Muscle layer of colon (tissue), 2 donors: ENCODE measurements around the gene CELA2A.

Source experiments
- H3K27ac ChIP-seq: one replicate; pipeline ENCODE4 v1.7.0; 2013; ENCODE audit warnings: low read depth, mild to moderate bottlenecking, low read length, moderate library complexity
- H3K27me3 ChIP-seq, 2 donors: one replicate each; pipeline ENCODE4 v1.7.0; 2013; ENCODE audit warnings: low read length in 2 of 2, mild to moderate bottlenecking in 2 of 2; ENCODE audit not compliant: insufficient read depth in 2 of 2, control insufficient read depth in 1 of 2
- H3K36me3 ChIP-seq: one replicate; pipeline ENCODE4 v1.7.0; 2013; ENCODE audit warnings: mild to moderate bottlenecking, low read length; ENCODE audit not compliant: insufficient read depth
- H3K4me1 ChIP-seq: one replicate; pipeline ENCODE4 v1.7.0; 2013; ENCODE audit warnings: mild to moderate bottlenecking, low read length; ENCODE audit not compliant: insufficient read depth
- H3K4me3 ChIP-seq, 2 donors: one replicate each; pipeline ENCODE4 v1.7.0; 2013; ENCODE audit warnings: low read length in 2 of 2, low read depth in 1 of 2, mild to moderate bottlenecking in 1 of 2, moderate library complexity in 1 of 2
- H3K9ac ChIP-seq: one replicate; pipeline ENCODE4 v1.7.0; 2013; ENCODE audit warnings: low read length
- H3K9me3 ChIP-seq: one replicate; pipeline ENCODE4 v1.7.0; 2013; ENCODE audit warnings: mild to moderate bottlenecking, low read length
- donor health status: abdominal sarcoma.
- donor health status: Adenocarcinoma of cecum.

CELA2A gene

DNA sequence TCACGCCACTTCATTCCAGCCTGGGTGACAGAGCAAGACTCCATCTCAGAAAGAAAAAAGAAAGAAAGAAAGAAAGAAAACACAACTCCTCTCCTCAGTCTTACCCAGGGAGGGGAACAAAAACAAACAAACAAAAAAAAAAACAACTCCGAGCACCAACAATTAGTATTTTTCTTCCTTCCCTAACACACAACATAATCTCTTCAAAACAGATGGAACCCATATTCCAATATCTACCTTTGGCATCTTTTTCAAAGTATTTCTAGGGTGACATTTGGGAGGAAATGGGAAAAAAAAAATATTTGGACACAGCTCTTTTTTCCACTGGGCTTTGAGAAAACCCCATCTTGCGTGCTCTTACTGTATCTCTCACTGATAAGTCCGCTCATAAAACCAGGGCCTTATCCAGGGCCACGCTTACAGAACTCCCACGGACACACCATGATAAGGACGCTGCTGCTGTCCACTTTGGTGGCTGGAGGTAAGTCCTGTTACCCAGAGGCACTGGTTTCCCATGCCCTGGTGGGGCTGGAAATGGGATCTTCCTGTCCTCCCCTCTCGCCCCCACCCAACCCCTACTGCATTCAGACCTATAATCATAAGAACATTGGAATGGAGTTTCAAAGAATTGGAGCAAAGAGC is at the start of gene CELA2A:
TSS of gene CELA2A (plus strand) at position 420 of the 642 bp plus-strand sequence. CDS start at position 442, 22 bp downstream.
- no peak within 1 kb of the TSS for H3K4me3 ChIP-seq
- H3K36me3 ChIP-seq = no peaks in the 10 kb centered on the region
- H3K9me3 ChIP-seq = no peaks in the 10 kb centered on the region
- peaks cover 3% of the 10 kb centered on the region for H3K4me1 ChIP-seq
- H3K9ac ChIP-seq = no peak within 1 kb of the TSS
- H3K27me3 ChIP-seq = no peaks in the 10 kb centered on the region
- no peak within 1 kb of the TSS for H3K27ac ChIP-seq

DNA sequence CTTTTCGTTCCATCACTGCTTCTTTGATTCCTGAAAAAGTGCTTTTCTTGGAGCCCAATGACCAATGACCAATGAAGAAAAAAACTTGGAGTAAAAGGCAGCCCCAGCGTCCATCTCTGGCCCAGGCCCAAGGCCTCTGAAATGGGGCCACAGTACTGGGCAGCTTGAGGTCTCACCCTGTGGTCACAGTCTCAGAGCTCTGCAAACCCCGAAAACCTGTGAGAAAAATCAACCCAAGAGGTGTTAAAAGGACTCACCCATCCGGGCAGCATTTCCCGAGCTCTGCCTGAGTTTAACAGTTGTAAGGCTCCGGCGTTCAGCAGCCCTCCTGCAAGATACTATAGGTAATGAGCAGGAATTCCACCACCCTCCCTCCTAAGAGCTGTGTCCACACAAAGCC is 49.0 kb upstream of the CELA2A start:
- H3K27ac ChIP-seq = peak overlapping the region; percentile 19

DNA sequence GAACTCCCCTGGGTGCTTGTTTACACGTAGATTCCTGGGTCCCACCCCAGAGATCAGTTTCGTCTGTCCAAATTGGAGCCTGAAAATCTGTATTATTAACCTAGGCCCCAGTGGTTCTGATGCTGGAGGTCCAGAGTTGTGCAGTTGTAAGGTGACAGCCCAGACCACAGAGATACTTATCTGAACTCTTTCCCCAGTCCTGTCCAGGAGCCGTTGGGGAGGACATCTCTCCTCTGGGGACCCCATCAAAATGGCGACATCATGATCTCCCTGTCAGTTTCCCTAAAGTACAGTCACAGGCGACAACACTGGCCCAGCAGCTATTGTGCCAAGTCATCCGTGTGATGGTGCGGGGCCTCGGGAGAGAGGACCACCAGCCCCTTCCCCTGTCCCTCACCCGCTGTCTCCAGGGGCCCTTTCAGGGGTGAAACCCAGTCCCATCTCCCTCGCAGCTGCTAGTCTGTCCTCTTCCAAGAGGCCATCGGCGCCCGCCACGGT is 47.6 kb upstream of the CELA2A start:
- Histone ChIP-seq H3K4me1 (peaks cover 48% of the 10 kb centered on the region), H3K9me3 (no peaks in the 10 kb centered on the region), H3K36me3 (no peaks in the 10 kb centered on the region), H3K4me3 (peak overlapping the region in 1 of 2 donors; percentile 92), H3K27ac (peak overlapping the region; percentile 81), H3K9ac (no peak overlapping the region), H3K27me3 (no peaks in the 10 kb centered on the region)

More for the DNA sequence above, 49.0 kb upstream of the CELA2A start:
- no peaks in the 10 kb centered on the region for H3K27me3 ChIP-seq
- no peaks in the 10 kb centered on the region for H3K9me3 ChIP-seq
- peaks cover 36% of the 10 kb centered on the region for H3K4me1 ChIP-seq
- H3K4me3 ChIP-seq = no peak overlapping the region
- no peaks in the 10 kb centered on the region for H3K36me3 ChIP-seq
- peak overlapping the region; percentile 0 for H3K9ac ChIP-seq

DNA sequence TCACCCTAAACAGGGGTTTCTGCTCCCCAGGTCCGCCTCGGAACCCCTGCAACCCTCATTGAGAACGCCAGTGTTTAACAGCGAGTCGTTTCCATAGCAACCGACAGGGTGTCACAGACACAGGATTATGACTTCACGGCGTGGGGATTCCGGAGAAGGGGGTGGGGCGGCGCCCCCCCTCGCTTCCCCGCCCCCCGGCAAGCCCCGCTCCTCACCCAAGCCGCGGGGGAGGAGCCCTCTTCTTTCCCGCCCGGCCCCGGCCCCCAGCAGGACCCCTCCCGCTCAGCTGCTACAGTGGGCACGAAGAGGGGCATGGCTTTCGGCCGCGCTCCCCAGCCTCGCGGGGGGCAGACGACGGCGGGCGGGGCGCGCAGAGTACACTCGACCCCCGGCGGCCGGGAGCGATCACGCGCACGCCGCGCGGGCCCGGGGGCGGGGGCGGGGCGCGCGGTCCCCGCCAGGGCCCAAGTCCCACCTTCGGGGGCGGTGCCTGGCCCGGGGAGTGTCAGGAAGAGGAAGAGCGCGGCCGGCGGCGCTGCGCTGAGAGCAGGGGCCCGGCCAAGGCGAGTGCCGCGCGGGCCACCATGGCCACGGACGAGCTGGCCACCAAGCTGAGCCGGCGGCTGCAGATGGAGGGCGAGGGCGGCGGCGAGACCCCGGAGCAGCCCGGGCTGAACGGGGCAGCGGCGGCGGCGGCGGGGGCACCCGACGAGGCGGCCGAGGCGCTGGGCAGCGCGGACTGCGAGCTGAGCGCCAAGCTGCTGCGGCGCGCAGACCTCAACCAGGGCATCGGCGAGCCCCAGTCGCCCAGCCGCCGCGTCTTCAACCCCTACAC is 46.9 kb upstream of the CELA2A start, which contains the start of gene EFHD2:
TSS of gene EFHD2 (plus strand) at position 501 of the 835 bp plus-strand sequence. CDS start at position 585, 84 bp downstream.
- Histone ChIP-seq H3K4me3 (peak within 1 kb of the TSS; percentile 75 to 92), H3K27ac (peak within 1 kb of the TSS; percentile 81)

DNA sequence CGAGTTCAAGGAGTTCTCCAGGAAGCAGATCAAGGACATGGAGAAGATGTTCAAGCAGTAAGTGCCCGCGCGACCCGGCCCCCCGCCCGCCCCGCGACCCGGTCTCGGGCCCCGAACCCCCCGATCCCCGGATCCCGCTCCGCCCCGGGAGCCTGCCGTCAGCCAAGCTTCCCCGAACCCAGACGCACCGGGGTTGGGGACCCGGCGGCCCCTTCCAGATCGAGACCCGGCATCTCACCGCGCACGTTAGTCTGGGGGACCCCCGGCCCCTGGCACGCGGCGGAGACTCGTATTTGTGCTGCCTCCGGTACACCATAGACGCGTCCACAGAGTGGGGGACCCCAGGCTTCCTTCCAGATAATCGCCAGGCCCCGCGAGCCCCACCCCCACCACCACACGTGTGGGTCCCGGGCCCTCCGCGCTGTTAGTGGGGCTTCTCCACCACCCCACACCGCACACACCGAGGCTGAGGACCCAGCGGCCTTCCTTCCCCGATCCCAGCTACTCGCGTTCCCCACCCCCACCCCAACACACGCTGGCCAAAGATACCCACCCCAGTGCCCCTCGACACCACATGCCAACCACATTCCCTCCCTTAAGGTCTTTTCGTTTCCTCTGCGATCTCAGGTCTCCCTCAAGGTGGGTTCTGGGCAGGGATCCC is 46.2 kb upstream of the CELA2A start:
- Histone ChIP-seq H3K4me1 (peaks cover 48% of the 10 kb centered on the region), H3K27me3 (no peaks in the 10 kb centered on the region), H3K9me3 (no peaks in the 10 kb centered on the region), H3K9ac (peak overlapping the region; percentile 89), H3K4me3 (peak overlapping the region; percentile 75 to 92), H3K36me3 (no peaks in the 10 kb centered on the region), H3K27ac (peak overlapping the region; percentile 81)

More for the DNA sequence above, 46.9 kb upstream of the CELA2A start, which contains the start of gene EFHD2:
- H3K9me3 ChIP-seq = no peaks in the 10 kb centered on the region
- peak within 1 kb of the TSS; percentile 89 for H3K9ac ChIP-seq
- H3K4me1 ChIP-seq = peaks cover 48% of the 10 kb centered on the region
- no peaks in the 10 kb centered on the region for H3K36me3 ChIP-seq
- H3K27me3 ChIP-seq = no peaks in the 10 kb centered on the region

DNA sequence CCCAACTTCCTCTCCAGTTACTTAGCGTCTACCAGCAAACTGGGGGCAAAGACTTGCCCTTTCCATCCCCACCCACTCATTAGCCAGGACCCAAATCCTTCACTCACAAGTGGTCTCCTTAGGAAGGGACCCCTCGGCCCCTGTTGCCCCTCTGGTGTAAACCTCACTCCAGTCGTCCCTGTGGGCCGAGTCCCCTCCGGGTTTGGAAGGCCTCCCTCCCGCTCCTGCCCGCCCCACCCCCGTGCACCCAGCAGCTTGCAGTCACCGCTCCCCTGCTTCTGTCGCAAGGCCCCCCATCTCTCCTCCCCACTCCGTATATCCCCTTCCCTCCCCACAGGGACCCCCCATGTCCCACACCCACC is 45.7 kb upstream of the CELA2A start:
- no peaks in the 10 kb centered on the region for H3K27me3 ChIP-seq
- H3K36me3 ChIP-seq = no peaks in the 10 kb centered on the region
- H3K27ac ChIP-seq = peak overlapping the region; percentile 81
- peaks cover 51% of the 10 kb centered on the region for H3K4me1 ChIP-seq
- H3K9ac ChIP-seq = peak overlapping the region; percentile 89
- H3K4me3 ChIP-seq = peak overlapping the region; percentile 75 to 92
- no peaks in the 10 kb centered on the region for H3K9me3 ChIP-seq

DNA sequence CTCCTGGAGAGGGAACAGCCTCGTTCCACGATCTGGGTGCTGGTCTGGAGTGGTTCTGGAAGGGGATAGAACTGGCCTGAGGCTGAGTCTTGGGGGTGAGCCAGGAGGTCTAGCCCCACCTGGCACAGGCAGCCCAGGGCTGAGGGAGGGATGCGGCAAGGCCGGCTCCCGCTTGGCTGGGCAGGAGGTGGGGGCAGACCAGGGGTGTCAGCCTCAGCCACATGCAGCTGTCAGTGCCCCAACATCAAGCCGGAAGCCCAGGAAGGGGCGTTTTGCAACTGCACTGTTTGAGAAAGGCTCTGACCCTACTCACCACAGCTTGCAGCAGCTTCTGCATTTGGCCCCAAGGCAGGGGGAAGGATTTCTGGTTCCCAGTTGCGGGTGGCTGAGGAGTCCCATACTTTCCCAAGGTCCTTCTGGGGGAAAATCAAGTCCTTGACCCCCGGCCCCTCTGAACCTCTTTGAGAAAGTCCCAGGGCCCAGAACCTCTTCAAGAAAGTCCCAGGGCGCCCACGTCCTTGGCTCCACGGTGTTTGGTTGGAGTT is 44.9 kb upstream of the CELA2A start:
- H3K27me3 ChIP-seq = no peaks in the 10 kb centered on the region
- no peaks in the 10 kb centered on the region for H3K36me3 ChIP-seq
- H3K9me3 ChIP-seq = no peaks in the 10 kb centered on the region
- peak overlapping the region; percentile 75 to 92 for H3K4me3 ChIP-seq
- peak overlapping the region; percentile 50 for H3K27ac ChIP-seq
- H3K4me1 ChIP-seq = peaks cover 58% of the 10 kb centered on the region
- H3K9ac ChIP-seq = peak overlapping the region; percentile 89

DNA sequence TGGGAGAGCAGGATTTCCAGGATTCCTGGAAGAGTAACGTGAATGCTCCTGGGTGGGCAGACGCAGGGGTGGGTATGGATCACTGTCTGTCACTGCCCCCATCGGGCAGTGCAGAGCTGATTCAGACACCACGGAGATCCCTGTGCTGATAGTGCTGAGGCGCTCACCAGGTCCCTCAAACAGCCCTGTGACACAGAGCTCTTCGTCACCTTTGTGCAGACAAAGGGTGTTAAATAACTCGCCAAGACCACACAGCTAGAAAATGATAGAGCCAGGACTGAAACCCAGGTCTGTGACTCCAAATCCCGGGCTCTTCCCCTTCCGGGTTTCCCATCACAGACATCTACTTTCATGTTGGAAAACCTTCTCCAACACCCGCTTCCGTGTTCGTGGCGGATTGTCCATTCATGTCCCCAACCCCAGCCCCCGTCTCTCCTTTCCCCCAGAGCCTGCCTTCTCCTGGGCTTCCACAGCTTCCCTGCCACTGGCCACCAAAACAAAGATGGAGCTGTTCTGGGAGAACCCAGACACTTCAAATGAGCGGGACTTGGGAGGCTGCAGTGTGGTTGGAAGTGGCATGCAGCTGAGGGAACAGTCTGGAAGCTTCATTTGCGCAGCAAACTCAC is 44.2 kb upstream of the CELA2A start:
- no peaks in the 10 kb centered on the region for H3K9me3 ChIP-seq
- no peak overlapping the region for H3K9ac ChIP-seq
- no peak overlapping the region for H3K27ac ChIP-seq
- H3K4me1 ChIP-seq = peaks cover 56% of the 10 kb centered on the region
- H3K36me3 ChIP-seq = no peaks in the 10 kb centered on the region
- H3K27me3 ChIP-seq = no peaks in the 10 kb centered on the region
- peak overlapping the region in 1 of 2 donors; percentile 92 for H3K4me3 ChIP-seq

DNA sequence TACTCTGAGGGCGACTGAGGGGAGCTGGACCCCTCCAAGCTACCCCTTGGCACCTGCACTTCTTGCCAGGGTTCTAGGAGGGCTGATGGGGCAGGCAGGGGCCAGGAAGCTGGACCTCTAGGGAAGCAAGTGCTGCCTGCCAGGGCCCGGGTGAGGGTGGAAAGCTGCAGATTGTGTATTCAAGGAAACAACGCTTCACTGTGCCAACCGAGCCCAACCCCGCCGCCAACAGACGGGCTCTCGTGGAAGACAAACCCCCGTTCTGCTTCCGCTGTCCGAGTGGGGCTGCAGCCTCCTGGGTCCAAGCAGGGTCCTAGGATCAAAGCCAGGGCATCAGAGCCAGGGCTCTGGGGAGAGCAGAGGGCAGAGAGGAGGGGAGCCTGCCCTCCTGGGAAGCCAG is 43.7 kb upstream of the CELA2A start:
- Histone ChIP-seq H3K4me3 (peak overlapping the region in 1 of 2 donors; percentile 27), H3K4me1 (peaks cover 51% of the 10 kb centered on the region), H3K27me3 (no peaks in the 10 kb centered on the region), H3K36me3 (no peaks in the 10 kb centered on the region), H3K27ac (peak overlapping the region; percentile 23), H3K9ac (peak overlapping the region; percentile 20), H3K9me3 (no peaks in the 10 kb centered on the region)

DNA sequence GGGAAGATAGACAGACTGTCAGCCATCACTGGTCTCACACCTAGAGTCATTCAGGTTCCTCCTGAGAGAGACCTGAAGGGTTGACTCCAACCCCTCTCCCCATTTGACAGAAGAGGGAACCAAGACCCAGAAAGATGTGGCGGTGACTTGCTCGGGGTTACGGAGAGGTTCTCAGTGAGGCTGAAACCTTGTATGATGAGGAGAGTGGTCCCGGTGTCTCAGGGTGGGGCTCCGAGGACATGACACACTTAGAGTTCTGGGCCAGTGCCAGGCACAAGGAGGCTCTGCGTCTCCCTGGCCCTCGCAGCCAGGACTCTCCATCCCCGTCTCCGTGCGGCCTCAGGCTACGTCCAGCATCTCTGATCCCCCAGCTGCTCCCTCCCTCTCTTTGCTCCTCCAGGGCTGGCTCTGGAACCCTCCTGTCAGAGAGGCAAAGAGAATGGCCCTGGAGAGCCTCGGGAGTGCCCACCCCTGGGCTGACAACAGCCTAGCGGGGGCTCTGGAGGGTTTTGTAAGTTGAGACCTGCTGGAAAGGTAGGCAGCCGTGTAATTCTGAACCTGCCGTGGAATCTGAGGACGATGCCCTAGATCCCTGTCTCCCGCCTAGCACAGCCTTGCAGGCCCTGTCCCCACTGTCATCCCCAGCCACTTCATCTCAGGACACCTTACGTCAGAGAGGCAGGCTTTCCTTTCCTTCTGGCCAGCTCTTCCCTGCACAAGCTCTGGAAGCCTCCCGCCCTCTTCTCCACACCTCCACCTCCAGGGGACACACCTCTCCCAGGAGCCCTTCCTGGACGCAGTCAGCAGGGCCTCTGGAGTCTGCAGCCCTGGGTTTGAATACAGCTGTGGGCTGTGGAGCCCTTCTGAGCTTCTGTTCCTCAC is 42.7 kb upstream of the CELA2A start:
- Histone ChIP-seq H3K9me3 (no peaks in the 10 kb centered on the region), H3K27me3 (no peaks in the 10 kb centered on the region), H3K4me1 (peaks cover 51% of the 10 kb centered on the region), H3K27ac (no peak overlapping the region), H3K36me3 (no peaks in the 10 kb centered on the region), H3K4me3 (no peak overlapping the region), H3K9ac (peak overlapping the region; percentile 20)
